Right lobe of liver (tissue), 6 donors: ENCODE data around the gene PTPN1. TPM values are rescaled to one million over a fixed set of nuclear protein-coding genes. Genes with fewer than 3 reads are reported as not detected.
"Not testable (repeated sequence)": the region's sequence is repeated elsewhere in the genome, so short reads cannot be mapped to it uniquely, and the experiment has no call there.

ENCODE experiments used
- ATAC-seq, 4 donors: fragments of 200-7000 bp; cut with Tn5 transposase; one replicate each; pipeline ENCODE4 v1.9.1; 2020; ENCODE audit warnings: mild to moderate bottlenecking in 4 of 4, moderate library complexity in 4 of 4
- DNase-seq, 3 donors: peaks; one replicate each; pipeline ENCODE4 v3.0.0-alpha.2; 2020
- H3K27ac ChIP-seq, 3 donors: fragments of 200-600 bp; one replicate each; pipeline ENCODE4 v1.8.0; 2022
- H3K27me3 ChIP-seq, 2 donors: fragments of 200-600 bp; one replicate each; pipeline ENCODE4 v1.8.0; 2022
- H3K36me3 ChIP-seq, 4 donors: fragments of 200-600 bp; sonication (generic) in 1 of 4; one replicate each; pipeline versions ENCODE4 v1.5.1 to v1.8.0; 2017 to 2022; ENCODE audit warnings: control low read depth in 1 of 4
- H3K4me1 ChIP-seq, 4 donors: fragments of 200-600 bp; sonication (generic) in 1 of 4; one replicate each; pipeline versions ENCODE4 v1.5.1 to v1.8.0; 2017 to 2022; ENCODE audit warnings: control low read depth in 1 of 4
- H3K4me3 ChIP-seq, 3 donors: fragments of 200-600 bp; one replicate each; pipeline ENCODE4 v1.8.0; 2022
- H3K9me3 ChIP-seq, 4 donors: fragments of 200-600 bp; sonication (generic) in 1 of 4; one replicate each; pipeline versions ENCODE4 v1.5.1 to v1.8.0; 2017 to 2022; ENCODE audit warnings: control low read depth in 1 of 4
- CTCF ChIP-seq, 4 donors: fragments of 200-600 bp in 3 of 4; fragments of 450-650 bp in 1 of 4; IDR thresholded peaks; one replicate each; pipeline versions ENCODE4 v1.5.1 to v1.8.0; 2016 to 2022; ENCODE audit warnings: antibody characterized with exemption in 4 of 4, mild to moderate bottlenecking in 2 of 4
- POLR2A ChIP-seq: fragments of 450-650 bp; IDR thresholded peaks from one replicate; pipeline ENCODE4 v1.6.1; 2017; ENCODE audit warnings: antibody characterized with exemption, mild to moderate bottlenecking
- WGBS: methylation state at CpG from one replicate; pipeline ENCODE4 v1.1.6; 2018; ENCODE audit warnings: low coverage, low lambda C conversion rate; ENCODE audit not compliant: insufficient coverage; ENCODE audit errors: missing lambda C conversion rate; 5-methylcytosine and 5-hydroxymethylcytosine counted together
- intact Hi-C, 2 donors: fragments of 100-400 bp; cut with DNase I; formaldehyde crosslinking; loops; one replicate each; pipeline versions ENCODE4 v1.11.2 to v1.14.1; 2022
- total RNA-seq, 6 experiments: library from RNA; depleted of rRNA in 2 of 6; stranded (reverse); fragments of >200 nt in 2 of 6; fragmentation: NEBNext Ultra II Directional in 3 of 6; extraction: Animal tissue kit (Norgen Biotek cat#: 25700) in 3 of 6; gene quantifications; one replicate each; pipeline versions ENCODE4 v1.1.0 to v1.2.4, GENCODE V29; 2016 to 2023
- donor health status: DM: no; HTN: yes; CAD: no.
- donor health status: DM: no; HTN: no; CAD: no.
- donor health status: DM: no; HTN: no; CAD: no.
- donor health status: DM: no; HTN: yes; CAD: no.
- donor health status: DM: no; HTN: yes; CAD: no.

PTPN1 gene
- total RNA-seq, 6 experiments from 2014 or later = 9.5 to 14.9 (median 12.6) TPM

GRCh38 chr20:50472693-50473664, 37.2 kb upstream of the PTPN1 start:
- H3K4me3 ChIP-seq = no peak overlapping the region
- H3K4me1 ChIP-seq = peaks cover 0 to 39% (median 16%) of the 10 kb centered on the region in 4 donors

GRCh38 chr20:50474356-50474755, 35.8 kb upstream of the PTPN1 start:
- not testable (repeated sequence) for DNase-seq, H3K4me3 ChIP-seq, H3K9me3 ChIP-seq, H3K27me3 ChIP-seq, H3K36me3 ChIP-seq, ATAC-seq, H3K27ac ChIP-seq
- peaks cover 0 to 35% (median 15%) of the 10 kb centered on the region in 4 donors for H3K4me1 ChIP-seq
- intact Hi-C loops = loop anchor here in 1 of 2 donors (10.0 kb wide), 1 partner anchor 100 kb away; no protein-coding TSS in a partner anchor
- 80% methylated on average over 3 of the region's 5 CpGs for WGBS

More at GRCh38 chr20:50472693-50473664, 37.2 kb upstream of the PTPN1 start:
- Histone ChIP-seq H3K27ac (peak overlapping the region in 1 of 3 donors; percentile 23), H3K27me3 (no peaks in the 10 kb centered on the region), H3K36me3 (no peaks in the 10 kb centered on the region), H3K9me3 (no peaks in the 10 kb centered on the region)
- intact Hi-C loops = loop anchor here in 1 of 2 donors (10.0 kb wide), 1 partner anchor 102 kb away; no protein-coding TSS in a partner anchor
- WGBS = 80% methylated on average over 8 of the region's 12 CpGs
- no peak for DNase-seq
- peak in 1 of 4 donors; percentile 15 for ATAC-seq
- TF ChIP-seq POLR2A (no peak), CTCF (IDR thresholded peaks at IDR 0.05) (no peak)

- DNase-seq = peak in 2 of 3 donors; percentile 52
- no peak overlapping the region for H3K4me3 ChIP-seq
- H3K27ac ChIP-seq = peak overlapping the region in 2 of 3 donors; percentile 0 to 47
- no peaks in the 10 kb centered on the region for H3K9me3 ChIP-seq
- peak; percentile 34 to 63 (median 42) for ATAC-seq
- no peaks in the 10 kb centered on the region for H3K27me3 ChIP-seq
- H3K36me3 ChIP-seq = no peaks in the 10 kb centered on the region
- peaks cover 0 to 21% (median 8%) of the 10 kb centered on the region in 4 donors for H3K4me1 ChIP-seq
- intact Hi-C loops = loop anchor here in 1 of 2 donors (10.0 kb wide), 1 partner anchor 99 kb away; no protein-coding TSS in a partner anchor
- 66% methylated on average over 13 of the region's 14 CpGs for WGBS
- no peak for TF ChIP-seq CTCF (IDR thresholded peaks at IDR 0.05)
- no peak for TF ChIP-seq POLR2A
Observed at GRCh38 chr20:50475681-50476292, 34.4 kb upstream of the PTPN1 start.

GRCh38 chr20:50477239-50477872, 32.8 kb upstream of the PTPN1 start:
- WGBS = 72% methylated on average over 3 of the region's 5 CpGs
- H3K36me3 ChIP-seq = no peaks in the 10 kb centered on the region
- intact Hi-C loops = loop anchor here in 1 of 2 donors (10.0 kb wide), 1 partner anchor 97 kb away; no protein-coding TSS in a partner anchor
- no peak overlapping the region for H3K27ac ChIP-seq
- peaks cover 0 to 11% (median 6%) of the 10 kb centered on the region in 4 donors for H3K4me1 ChIP-seq
- H3K9me3 ChIP-seq = no peaks in the 10 kb centered on the region
- H3K4me3 ChIP-seq = no peak overlapping the region
- TF ChIP-seq POLR2A (no peak), CTCF (IDR thresholded peaks at IDR 0.05) (no peak)
- no peak for ATAC-seq
- DNase-seq = no peak
- no peaks in the 10 kb centered on the region for H3K27me3 ChIP-seq
